NOMO-1 treated with dmso at 0.1 percent for 144 hours (cell line): Measurements from ENCODE around the gene SPATA31A1.
"Not testable (repeated sequence)": the region's sequence is repeated elsewhere in the genome, so short reads cannot be mapped to it uniquely, and the experiment has no call there.

Source experiments
- DNase-seq: peaks from one replicate; lab custom pipeline; 2025; ENCODE audit not compliant: unreplicated experiment; lab: John Stamatoyannopoulos, UW

The SPATA31A1 gene

GRCh38 chr9:39355369-39355768, at the start of gene SPATA31A1:
SPATA31A1 (plus strand) TSS chr9:39355669; CDS start chr9:39355731, 62 bp downstream.
- DNase-seq, result not testable (repeated sequence)

GRCh38 chr9:39407261-39408204, 52.1 kb downstream of the SPATA31A1 start:
- DNase-seq, result not testable (repeated sequence)

- DNase-seq, result not testable (repeated sequence)
These were observed 55.9 kb downstream of the SPATA31A1 start for GRCh38 chr9:39411254-39411940.
